ENCODE results near the gene CD2BP2. TPM values are rescaled to one million over a fixed set of nuclear protein-coding genes. Genes with fewer than 3 reads are reported as not detected.

The CD2BP2 gene
- total and polyA plus RNA-seq, 8 donors = 24.8 to 36.5 (median 30.7) TPM

GRCh38 chr16:30353438-30354129, 1.5 kb downstream of the CD2BP2 start:
- ATAC-seq (no peak), FAIRE-seq (no peak), DNase-seq (peak in 3 of 6 donors; percentile 25 to 76 (median 59))
- Histone ChIP-seq H3K4me1 (peaks cover 9 to 31% (median 23%) of the 10 kb centered on the region in 3 donors), H3K27ac (no peak overlapping the region), H3K4me3 (peak overlapping the region in 2 of 4 donors; percentile 76), H3K36me3 (peaks cover 0 to 26% (median 15%) of the 10 kb centered on the region in 3 donors), H3K9me3 (no peaks in the 10 kb centered on the region), H3K27me3 (no peaks in the 10 kb centered on the region)
- TF ChIP-seq CTCF (IDR thresholded peaks at IDR 0.05) = no peak
- intact Hi-C loops (cut with DNase I) = no loop called here
- 86 to 91% methylated on average over 22 to 23 of the region's 23 CpGs for WGBS, 2 donors

GRCh38 chr16:30352488-30353401, 2.4 kb downstream of the CD2BP2 start:
- FAIRE-seq (no peak), ATAC-seq (no peak), DNase-seq (peak in 3 of 6 donors; percentile 20 to 41 (median 37))
- intact Hi-C loops (cut with DNase I) = no loop called here
- Histone ChIP-seq H3K4me1 (peaks cover 9 to 31% (median 23%) of the 10 kb centered on the region in 3 donors), H3K27me3 (no peaks in the 10 kb centered on the region), H3K4me3 (no peak overlapping the region), H3K27ac (peak overlapping the region; percentile 6 to 63 (median 25)), H3K9me3 (no peaks in the 10 kb centered on the region), H3K36me3 (peaks cover 0 to 20% (median 12%) of the 10 kb centered on the region in 3 donors)
- TF ChIP-seq CTCF (IDR thresholded peaks at IDR 0.05) = no peak
- WGBS, 2 donors = 86 to 89% methylated on average over 13 to 14 of the region's 14 CpGs

- DNase-seq (peak; percentile 83 to 96 (median 94)), FAIRE-seq (no peak), ATAC-seq (peak; percentile 60 to 71 (median 70))
- H3K27ac ChIP-seq = peak overlapping the region; percentile 16 to 63 (median 34)
- intact Hi-C loops (cut with DNase I) = no loop called here
- no peaks in the 10 kb centered on the region for H3K9me3 ChIP-seq
- peaks cover 9 to 31% (median 23%) of the 10 kb centered on the region in 3 donors for H3K4me1 ChIP-seq
- WGBS, 2 donors = 54 to 56% methylated on average over 11 of the region's 11 CpGs
- H3K27me3 ChIP-seq = no peaks in the 10 kb centered on the region
- H3K36me3 ChIP-seq = peaks cover 0 to 20% (median 12%) of the 10 kb centered on the region in 3 donors
- TF ChIP-seq CTCF (IDR thresholded peaks at IDR 0.05) = no peak
- H3K4me3 ChIP-seq = no peak overlapping the region
Measured at GRCh38 chr16:30351586-30352419, 3.3 kb downstream of the CD2BP2 start.

GRCh38 chr16:30351001-30351441, 4.1 kb downstream of the CD2BP2 start:
- FAIRE-seq = no peak
- Histone ChIP-seq H3K27ac (no peak overlapping the region), H3K4me3 (no peak overlapping the region)

More at GRCh38 chr16:30351001-30351441, 4.1 kb downstream of the CD2BP2 start:
- intact Hi-C loops (cut with DNase I) = no loop called here
- ATAC-seq (no peak), DNase-seq (peak in 2 of 6 donors; percentile 14 to 39)
- H3K9me3 ChIP-seq = no peaks in the 10 kb centered on the region
- H3K27me3 ChIP-seq = no peaks in the 10 kb centered on the region
- H3K36me3 ChIP-seq = peaks cover 0 to 20% (median 12%) of the 10 kb centered on the region in 3 donors
- WGBS, 2 donors = 91 to 92% methylated on average over 15 of the region's 15 CpGs
- peaks cover 9 to 28% (median 23%) of the 10 kb centered on the region in 3 donors for H3K4me1 ChIP-seq
- no peak for TF ChIP-seq CTCF (IDR thresholded peaks at IDR 0.05)
